Ascending aorta (tissue), 2 donors: ENCODE measurements around the gene TOM1. TPM values are rescaled to one million over a fixed set of nuclear protein-coding genes. Genes with fewer than 3 reads are reported as not detected.

ENCODE experiments used
- DNase-seq, 2 donors: peaks; one replicate each; pipeline ENCODE4 v3.0.0-alpha.2; 2019; ENCODE audit warnings: low spot score in 2 of 2
- H3K27ac ChIP-seq, 2 donors: fragments of 200-600 bp; sonication (generic); one replicate each; pipeline ENCODE4 v1.5.1; 2016 to 2017; ENCODE audit warnings: mild to moderate bottlenecking in 1 of 2
- H3K27me3 ChIP-seq: fragments of 200-600 bp; sonication (generic); one replicate; pipeline ENCODE4 v1.5.1; 2017
- H3K36me3 ChIP-seq, 2 donors: fragments of 200-600 bp; sonication (generic); one replicate each; pipeline ENCODE4 v1.5.1; 2016
- H3K4me1 ChIP-seq, 2 donors: fragments of 200-600 bp; sonication (generic); one replicate each; pipeline ENCODE4 v1.5.1; 2016 to 2017; ENCODE audit warnings: mild to moderate bottlenecking in 1 of 2
- H3K4me3 ChIP-seq, 2 donors: fragments of 200-600 bp; sonication (generic); one replicate each; pipeline ENCODE4 v1.5.1; 2016 to 2017; ENCODE audit warnings: mild to moderate bottlenecking in 1 of 2
- H3K9me3 ChIP-seq, 2 donors: fragments of 200-600 bp; sonication (generic); one replicate each; pipeline ENCODE4 v1.5.1; 2016
- intact Hi-C: fragments of 100-400 bp; cut with DNase I; formaldehyde crosslinking; loops from one replicate; pipeline ENCODE4 v1.15.1; 2023
- total RNA-seq: library from RNA; depleted of rRNA; stranded (reverse); fragments of >200 nt; gene quantifications from one replicate; pipeline ENCODE4 v1.1.0, GENCODE V29; 2016
- TF ChIP-seq, protein P1 (sequence below), 3 experiments: fragments of 200-600 bp in 2 of 3; fragments of 450-650 bp in 1 of 3; sonication (generic) in 2 of 3; IDR thresholded peaks; one replicate each; pipeline ENCODE4 v1.5.1; 2016 to 2019; ENCODE audit warnings: antibody characterized with exemption in 3 of 3, mild to moderate bottlenecking in 1 of 3, moderate library complexity in 1 of 3

Gene TOM1
- total RNA-seq, 1 donor from 2014 or later, result 84.4 TPM

DNA sequence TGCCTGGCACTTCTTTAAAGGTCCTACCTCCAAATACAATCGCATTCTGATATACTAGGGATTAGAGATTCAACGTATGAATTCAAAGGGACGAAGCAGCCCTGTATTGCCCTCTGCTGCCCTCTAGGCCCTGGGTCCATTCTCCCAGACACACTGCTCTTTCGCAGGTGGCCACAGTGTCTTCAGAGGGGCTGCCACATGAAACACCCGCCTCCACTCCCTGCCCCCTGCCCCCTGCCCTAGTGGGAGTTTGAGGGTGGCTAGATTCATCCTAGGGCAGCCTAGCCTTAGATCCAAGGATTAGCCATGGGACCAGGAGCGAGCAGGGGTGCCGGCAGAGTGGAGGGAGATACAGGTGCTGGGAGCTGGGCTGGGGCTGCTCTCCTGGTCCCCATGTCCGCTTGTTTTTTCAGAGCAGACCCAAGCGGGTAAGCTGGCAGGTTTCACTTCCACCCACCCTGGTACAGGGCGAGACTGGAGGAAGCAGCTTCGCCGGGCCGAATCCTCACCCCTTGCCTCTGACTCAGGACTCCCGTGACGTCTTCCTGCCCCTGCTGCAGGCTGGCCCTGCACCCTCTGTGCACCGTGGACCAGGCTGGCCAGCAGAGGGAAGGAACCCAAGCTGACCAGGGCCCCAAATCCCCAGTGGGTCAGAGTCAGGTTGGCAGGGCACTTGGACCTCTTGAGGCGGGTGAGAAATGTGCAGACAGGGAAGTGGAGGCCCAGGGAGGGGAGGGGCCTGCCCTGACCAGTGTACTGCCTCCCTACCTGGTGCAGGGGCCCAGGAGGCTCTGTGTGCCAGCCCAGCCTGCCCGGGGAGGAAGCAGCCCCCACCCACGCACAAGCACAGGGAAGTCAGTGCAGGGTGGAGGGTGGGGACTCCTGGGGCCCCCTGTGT, 52.8 kb downstream of the TOM1 start:
- H3K4me3 ChIP-seq, result peak overlapping the region; percentile 20 to 74
- peak overlapping the region; percentile 65 to 70 for H3K27ac ChIP-seq
- no peaks in the 10 kb centered on the region for H3K9me3 ChIP-seq
- intact Hi-C loops, result no loop called here
- H3K4me1 ChIP-seq, result peaks cover 0 to 25% of the 10 kb centered on the region in 2 donors
- TF ChIP-seq, protein P1, sequence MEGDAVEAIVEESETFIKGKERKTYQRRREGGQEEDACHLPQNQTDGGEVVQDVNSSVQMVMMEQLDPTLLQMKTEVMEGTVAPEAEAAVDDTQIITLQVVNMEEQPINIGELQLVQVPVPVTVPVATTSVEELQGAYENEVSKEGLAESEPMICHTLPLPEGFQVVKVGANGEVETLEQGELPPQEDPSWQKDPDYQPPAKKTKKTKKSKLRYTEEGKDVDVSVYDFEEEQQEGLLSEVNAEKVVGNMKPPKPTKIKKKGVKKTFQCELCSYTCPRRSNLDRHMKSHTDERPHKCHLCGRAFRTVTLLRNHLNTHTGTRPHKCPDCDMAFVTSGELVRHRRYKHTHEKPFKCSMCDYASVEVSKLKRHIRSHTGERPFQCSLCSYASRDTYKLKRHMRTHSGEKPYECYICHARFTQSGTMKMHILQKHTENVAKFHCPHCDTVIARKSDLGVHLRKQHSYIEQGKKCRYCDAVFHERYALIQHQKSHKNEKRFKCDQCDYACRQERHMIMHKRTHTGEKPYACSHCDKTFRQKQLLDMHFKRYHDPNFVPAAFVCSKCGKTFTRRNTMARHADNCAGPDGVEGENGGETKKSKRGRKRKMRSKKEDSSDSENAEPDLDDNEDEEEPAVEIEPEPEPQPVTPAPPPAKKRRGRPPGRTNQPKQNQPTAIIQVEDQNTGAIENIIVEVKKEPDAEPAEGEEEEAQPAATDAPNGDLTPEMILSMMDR (IDR thresholded peaks at IDR 0.05), result peak; percentile 21 to 63 (median 39)
- peak; percentile 71 to 92 for DNase-seq
- H3K36me3 ChIP-seq, result peaks cover 1 to 7% of the 10 kb centered on the region in 2 donors
- peaks cover 3% of the 10 kb centered on the region for H3K27me3 ChIP-seq

DNA sequence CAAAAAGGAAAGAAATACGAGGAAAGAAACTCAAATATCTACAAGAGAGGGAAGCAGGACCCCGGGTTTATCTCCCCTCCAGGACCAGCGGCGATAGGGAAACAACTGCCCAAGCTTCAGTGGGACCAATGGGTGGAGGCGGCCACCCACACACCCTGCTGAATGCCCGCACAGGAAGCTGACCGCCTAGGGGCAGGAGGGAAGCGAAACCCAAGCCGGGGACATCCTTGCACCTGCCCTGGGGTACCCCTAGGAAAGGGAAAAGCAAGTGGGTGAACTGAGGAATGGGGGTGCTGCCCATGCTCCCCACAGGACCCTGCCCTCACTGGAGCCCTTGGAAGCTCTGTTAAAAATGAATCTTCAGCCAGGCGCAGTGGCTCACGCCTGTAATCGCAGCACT, 53.6 kb downstream of the TOM1 start:
- H3K4me1 ChIP-seq, result peaks cover 0 to 25% of the 10 kb centered on the region in 2 donors
- DNase-seq, result no peak
- intact Hi-C loops, result no loop called here

DNA sequence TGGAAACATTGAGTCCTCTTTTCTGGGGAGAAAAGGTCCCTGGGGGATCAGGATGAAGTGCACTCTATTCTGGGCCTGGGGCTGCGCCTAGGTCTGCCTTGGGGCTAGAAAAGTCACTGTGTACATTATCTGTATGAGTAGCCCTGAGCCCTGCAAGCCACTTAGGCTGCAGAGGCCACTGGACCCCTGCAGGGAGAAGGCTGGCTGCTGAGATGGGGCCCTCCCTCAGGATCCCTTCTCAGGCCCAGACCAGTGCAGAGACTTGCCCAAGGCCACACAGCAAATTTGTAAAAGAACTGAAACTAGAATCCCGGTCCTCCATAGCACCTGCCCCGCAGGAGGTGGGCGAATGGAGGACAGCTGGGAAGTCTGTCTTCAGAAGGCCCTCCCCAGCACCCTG, 54.4 kb downstream of the TOM1 start:
- H3K4me1 ChIP-seq, result peaks cover 0 to 25% of the 10 kb centered on the region in 2 donors
- intact Hi-C loops, result no loop called here
- H3K36me3 ChIP-seq, result no peaks in the 10 kb centered on the region
- peaks cover 7% of the 10 kb centered on the region for H3K27me3 ChIP-seq
- TF ChIP-seq, protein P1 (IDR thresholded peaks at IDR 0.05), result no peak
- H3K9me3 ChIP-seq, result no peaks in the 10 kb centered on the region
- no peak overlapping the region for H3K4me3 ChIP-seq
- DNase-seq, result no peak
- H3K27ac ChIP-seq, result no peak overlapping the region

More for the DNA sequence above, 53.6 kb downstream of the TOM1 start:
- no peaks in the 10 kb centered on the region for H3K9me3 ChIP-seq
- TF ChIP-seq, protein P1 (IDR thresholded peaks at IDR 0.05), result no peak
- no peaks in the 10 kb centered on the region for H3K36me3 ChIP-seq
- peaks cover 7% of the 10 kb centered on the region for H3K27me3 ChIP-seq
- H3K27ac ChIP-seq, result peak overlapping the region in 1 of 2 donors; percentile 70
- H3K4me3 ChIP-seq, result no peak overlapping the region

DNA sequence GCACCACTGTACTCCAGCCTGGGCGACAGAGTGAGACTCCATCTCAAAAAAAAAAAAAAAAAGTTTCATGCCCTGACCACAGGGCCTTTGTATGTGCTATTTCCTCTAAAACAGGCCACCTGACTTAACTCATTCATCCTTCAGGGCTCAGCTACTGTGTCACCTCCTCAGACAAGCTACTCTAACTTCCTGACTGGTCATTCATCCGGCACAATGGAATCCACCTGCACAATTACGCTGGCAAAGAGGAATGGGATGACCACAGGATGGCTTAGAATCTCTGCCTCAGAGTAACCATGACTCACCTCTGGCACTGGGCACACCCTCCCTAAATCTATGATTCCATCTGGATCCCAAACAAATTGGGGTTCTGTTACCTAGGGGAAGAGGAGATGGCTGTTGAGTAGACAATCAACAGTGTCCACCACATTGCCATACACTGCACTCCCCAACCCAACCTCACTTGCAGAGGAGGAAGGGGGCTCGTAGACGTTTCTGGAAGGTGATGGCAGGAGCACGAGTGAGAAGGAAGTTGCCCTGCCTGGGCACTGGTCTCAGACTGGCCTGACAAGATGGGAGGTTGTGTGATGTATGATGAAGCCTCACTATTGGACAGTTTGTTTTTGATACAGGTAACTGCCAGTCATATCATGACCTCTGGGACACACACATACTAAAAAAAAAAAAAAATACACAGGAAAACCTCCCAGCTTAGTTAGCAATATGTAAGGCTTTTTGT, 58.4 kb downstream of the TOM1 start:
- intact Hi-C loops, result no loop called here
- H3K27me3 ChIP-seq, result peaks cover 12% of the 10 kb centered on the region
- no peak overlapping the region for H3K4me3 ChIP-seq
- peaks cover 0 to 2% of the 10 kb centered on the region in 2 donors for H3K4me1 ChIP-seq
- TF ChIP-seq, protein P1 (IDR thresholded peaks at IDR 0.05), result no peak
- H3K36me3 ChIP-seq, result no peaks in the 10 kb centered on the region
- no peak for DNase-seq
- no peaks in the 10 kb centered on the region for H3K9me3 ChIP-seq
- H3K27ac ChIP-seq, result no peak overlapping the region

DNA sequence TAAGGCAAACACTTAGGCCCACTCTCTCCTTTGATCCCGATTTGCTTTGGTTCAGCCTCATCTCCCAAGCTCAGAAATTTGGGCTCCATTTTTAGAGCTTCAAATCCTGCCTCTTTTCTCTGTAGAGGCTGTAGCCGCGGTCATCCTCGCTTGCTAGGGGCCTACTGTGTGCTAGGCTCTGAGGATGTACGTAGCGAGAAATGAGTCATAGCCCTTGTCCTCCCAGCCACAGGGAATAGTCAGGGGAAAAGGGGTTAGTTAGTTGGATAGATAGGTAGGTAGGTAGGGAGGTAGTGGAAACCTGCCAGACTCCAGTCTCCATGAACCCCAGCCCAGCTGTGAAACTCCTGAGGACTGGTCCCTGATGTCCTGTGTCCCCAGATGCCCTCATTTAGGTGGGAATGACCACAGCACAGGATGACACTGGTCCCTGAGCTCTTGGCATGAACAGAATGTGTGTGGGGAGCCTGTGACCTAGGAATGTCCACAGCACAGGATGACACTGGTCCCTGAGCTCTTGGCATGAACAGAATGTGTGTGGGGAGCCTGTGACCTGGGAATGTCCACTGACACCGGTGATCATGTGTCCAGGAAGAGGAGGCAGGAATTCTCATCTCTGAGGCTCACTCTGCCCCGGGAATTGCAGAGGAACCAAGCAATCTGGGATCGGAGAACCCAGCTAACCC, 59.8 kb downstream of the TOM1 start:
- Histone ChIP-seq H3K4me1 (no peaks in the 10 kb centered on the region), H3K9me3 (no peaks in the 10 kb centered on the region), H3K27ac (no peak overlapping the region), H3K36me3 (no peaks in the 10 kb centered on the region), H3K4me3 (no peak overlapping the region), H3K27me3 (peaks cover 12% of the 10 kb centered on the region)
- TF ChIP-seq, protein P1 (IDR thresholded peaks at IDR 0.05), result no peak
- intact Hi-C loops, result no loop called here
- DNase-seq, result no peak
